Right lung (tissue), 5 donors: ENCODE measurements around the gene NTRK3. TPM values are rescaled to one million over a fixed set of nuclear protein-coding genes. Genes with fewer than 3 reads are reported as not detected.
A peak's percentile ranks its signal among the peaks of the same experiment; 100 is the strongest.
"Not testable (repeated sequence)": the region's sequence is repeated elsewhere in the genome, so short reads cannot be mapped to it uniquely, and the experiment has no call there.

Experiments used
- DNase-seq, 2 donors: peaks; one replicate each; pipeline ENCODE4 v3.0.0-alpha.2; 2013
- polyA plus RNA-seq, 5 donors: library from polyadenylated mRNA; unstranded; fragments of 120-200 nt; gene quantifications; one replicate each; pipeline versions ENCODE4 v1.2.1 to v1.2.3, GENCODE V29; 2013; ENCODE audit warnings: inconsistent platforms in 1 of 5, low replicate concordance in 1 of 5; ENCODE audit not compliant: insufficient read length in 5 of 5, insufficient read depth in 1 of 5

The NTRK3 gene
- polyA plus RNA-seq, 5 donors = 6.9 to 9.9 (median 7.6) TPM

- DNase-seq = no peak
Measured at GRCh38 chr15:87896936-87897335, 359.6 kb downstream of the NTRK3 start.

- no peak for DNase-seq
Measured at GRCh38 chr15:87887177-87887576, 369.4 kb downstream of the NTRK3 start.

- DNase-seq = no peak
Measured at GRCh38 chr15:87881026-87881425, 375.5 kb downstream of the NTRK3 start.

- DNase-seq = no peak
Measured at GRCh38 chr15:87877822-87878542, 378.6 kb downstream of the NTRK3 start.

- no peak for DNase-seq
Measured at GRCh38 chr15:87877114-87877810, 379.3 kb downstream of the NTRK3 start.

- peak in 1 of 2 donors; percentile 9 for DNase-seq
Measured at GRCh38 chr15:87874896-87875711, 381.4 kb downstream of the NTRK3 start.

GRCh38 chr15:87873516-87873915 is 383.0 kb downstream of the NTRK3 start:
- DNase-seq = no peak

- no peak for DNase-seq
Measured at GRCh38 chr15:87871731-87872320, 384.7 kb downstream of the NTRK3 start.

- DNase-seq = no peak
Measured at GRCh38 chr15:87871258-87871681, 385.3 kb downstream of the NTRK3 start.

GRCh38 chr15:87866961-87867360 is 389.6 kb downstream of the NTRK3 start:
- DNase-seq = no peak

- peak in 1 of 2 donors; percentile 7 for DNase-seq
Measured at GRCh38 chr15:87863152-87863551, 393.4 kb downstream of the NTRK3 start.

GRCh38 chr15:87860743-87861142 is 395.8 kb downstream of the NTRK3 start:
- DNase-seq = no peak

- DNase-seq = no peak
Measured at GRCh38 chr15:87858651-87859050, 397.9 kb downstream of the NTRK3 start.

GRCh38 chr15:87851497-87851896 is 405.0 kb downstream of the NTRK3 start:
- no peak for DNase-seq

GRCh38 chr15:87850916-87851315 is 405.6 kb downstream of the NTRK3 start:
- no peak for DNase-seq

- no peak for DNase-seq
Measured at GRCh38 chr15:87849181-87849580, 407.4 kb downstream of the NTRK3 start.

GRCh38 chr15:87848012-87848411 is 408.5 kb downstream of the NTRK3 start:
- DNase-seq = no peak

- no peak for DNase-seq
Measured at GRCh38 chr15:87846746-87847145, 409.8 kb downstream of the NTRK3 start.

GRCh38 chr15:87843312-87843711 is 413.2 kb downstream of the NTRK3 start:
- DNase-seq = no peak

- no peak for DNase-seq
Measured at GRCh38 chr15:87841426-87841998, 415.0 kb downstream of the NTRK3 start.

- DNase-seq = not testable (repeated sequence)
Measured at GRCh38 chr15:87835830-87836229, 420.7 kb downstream of the NTRK3 start.

GRCh38 chr15:87833333-87833732 is 423.2 kb downstream of the NTRK3 start:
- DNase-seq = not testable (repeated sequence)
